OCI-LY3 (cell line): Measurements from ENCODE around the gene RBM26.

ENCODE experiments used
- H2AFZ ChIP-seq: fragments of 200-600, 300-600 bp; shearing (Covaris generic); 2 replicates; pipeline ENCODE4 v1.6.0; 2014; ENCODE audit warnings: antibody characterized with exemption, low read depth, low read length
- H3K27ac ChIP-seq: fragments of 200-600, 300-600 bp; sonication (generic); 2 replicates; pipeline ENCODE4 v1.5.1; 2014; ENCODE audit warnings: mild to moderate bottlenecking, low read length, moderate library complexity, mixed read lengths
- H3K27me3 ChIP-seq: fragments of 200-600, 300-600 bp; sonication (generic); 2 replicates; pipeline ENCODE4 v1.6.1; 2014; ENCODE audit warnings: low read depth, low read length, mixed read lengths
- H3K36me3 ChIP-seq: fragments of 200-600, 300-600 bp; sonication (generic); replicated peaks from 2 replicates; pipeline ENCODE3; 2014; ENCODE audit warnings: low read depth, low read length, mixed read lengths
- H3K4me1 ChIP-seq: fragments of 300-600, 200-600 bp; sonication (generic); 2 replicates; pipeline ENCODE4 v1.6.1; 2014; ENCODE audit warnings: low read length, mixed read lengths
- H3K4me2 ChIP-seq: fragments of 200-600, 300-600 bp; sonication (generic); 2 replicates; pipeline ENCODE4 v1.6.1; 2014; ENCODE audit warnings: low read length, mixed read lengths
- H3K4me3 ChIP-seq: fragments of 300-600, 200-600 bp; sonication (generic); 2 replicates; pipeline ENCODE4 v1.5.1; 2014; ENCODE audit warnings: antibody characterized with exemption, mild to moderate bottlenecking, low read length, moderate library complexity
- H3K79me2 ChIP-seq: fragments of 300-600, 200-600 bp; shearing (Covaris generic); 2 replicates; pipeline ENCODE4 v1.6.1; 2014; ENCODE audit warnings: mild to moderate bottlenecking, low read length, mixed read lengths
- H3K9ac ChIP-seq: fragments of 300-600, 200-600 bp; shearing (Covaris generic); 2 replicates; pipeline ENCODE4 v1.6.0; 2014; ENCODE audit warnings: mild to moderate bottlenecking, low read length, moderate library complexity
- H3K9me3 ChIP-seq: fragments of 200-600, 300-600 bp; shearing (Covaris generic); 2 replicates; pipeline ENCODE4 v1.6.1; 2014; ENCODE audit warnings: low read length, mixed read lengths; ENCODE audit not compliant: insufficient read depth
- H4K20me1 ChIP-seq: fragments of 200-600, 300-600 bp; sonication (generic); 2 replicates; pipeline ENCODE4 v1.6.1; 2016; ENCODE audit warnings: low read length, mixed read lengths; ENCODE audit not compliant: insufficient read depth
- CTCF ChIP-seq: fragments of 200-600, 300-600 bp; sonication (generic); IDR thresholded peaks from 2 replicates; pipeline ENCODE4 v1.5.1; 2014; ENCODE audit warnings: antibody characterized with exemption, low read length, low read depth
- EZH2phosphoT487 ChIP-seq: fragments of 200-600 bp; shearing (Covaris generic); IDR thresholded peaks from 2 replicates; pipeline ENCODE4 v1.6.1; 2018; ENCODE audit warnings: antibody characterized with exemption, mixed run types, low read depth

Gene RBM26

GRCh38 chr13:79307433-79307861, 98.6 kb downstream of the RBM26 start:
- Histone ChIP-seq H3K4me1 (no peaks in the 10 kb centered on the region), H2AFZ (no peak overlapping the region), H3K9ac (no peak overlapping the region), H3K4me3 (no peak overlapping the region), H3K27ac (no peak overlapping the region), H3K79me2 (no peaks in the 10 kb centered on the region), H3K4me2 (no peak overlapping the region), H3K9me3 (no peaks in the 10 kb centered on the region), H3K27me3 (no peaks in the 10 kb centered on the region), H3K36me3 (peaks cover 6% of the 10 kb centered on the region), H4K20me1 (no peaks in the 10 kb centered on the region)
- TF ChIP-seq CTCF, result no peak
- no peak for TF ChIP-seq EZH2phosphoT487

DNA sequence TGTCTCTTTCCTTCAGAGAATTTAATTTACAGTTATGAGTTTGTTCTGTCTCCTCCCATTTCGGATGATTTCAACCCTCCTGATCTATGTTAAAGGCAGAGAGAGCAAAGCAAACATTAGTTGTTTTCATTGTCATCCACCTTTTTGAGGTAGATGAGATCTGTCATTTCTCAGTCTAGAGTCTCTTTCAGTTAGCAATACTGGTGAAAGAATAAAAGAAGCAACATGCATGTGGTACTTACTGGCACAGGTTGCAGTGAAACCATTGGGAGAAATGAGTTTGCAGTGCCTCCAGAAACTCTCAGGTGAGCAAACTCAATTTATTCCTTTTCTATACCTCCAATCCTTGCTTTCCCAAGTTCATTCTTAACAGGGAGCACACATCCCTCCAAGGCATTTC, 99.4 kb downstream of the RBM26 start:
- no peaks in the 10 kb centered on the region for H3K79me2 ChIP-seq
- H3K27me3 ChIP-seq, result no peaks in the 10 kb centered on the region
- H3K27ac ChIP-seq, result no peak overlapping the region
- TF ChIP-seq CTCF (no peak), EZH2phosphoT487 (no peak)
- H3K4me1 ChIP-seq, result no peaks in the 10 kb centered on the region
- H4K20me1 ChIP-seq, result no peaks in the 10 kb centered on the region
- H3K4me3 ChIP-seq, result no peak overlapping the region
- H3K36me3 ChIP-seq, result no peaks in the 10 kb centered on the region
- no peak overlapping the region for H2AFZ ChIP-seq
- no peak overlapping the region for H3K9ac ChIP-seq
- no peaks in the 10 kb centered on the region for H3K9me3 ChIP-seq
- no peak overlapping the region for H3K4me2 ChIP-seq

- Histone ChIP-seq H3K36me3 (no peaks in the 10 kb centered on the region), H4K20me1 (no peaks in the 10 kb centered on the region), H3K4me3 (no peak overlapping the region), H3K4me2 (no peak overlapping the region), H3K27me3 (no peaks in the 10 kb centered on the region), H3K27ac (no peak overlapping the region), H3K9me3 (no peaks in the 10 kb centered on the region), H3K79me2 (no peaks in the 10 kb centered on the region), H2AFZ (no peak overlapping the region), H3K4me1 (peaks cover 3% of the 10 kb centered on the region; the same call in 1 of the 2 replicates), H3K9ac (no peak overlapping the region)
- TF ChIP-seq CTCF, result no peak
- no peak for TF ChIP-seq EZH2phosphoT487
These were observed 108.9 kb downstream of the RBM26 start for GRCh38 chr13:79297128-79297527.

GRCh38 chr13:79295906-79296706, 109.9 kb downstream of the RBM26 start:
- Histone ChIP-seq H3K9me3 (no peaks in the 10 kb centered on the region), H3K79me2 (no peaks in the 10 kb centered on the region), H3K4me2 (no peak overlapping the region), H2AFZ (no peak overlapping the region), H3K9ac (no peak overlapping the region), H4K20me1 (no peaks in the 10 kb centered on the region), H3K36me3 (no peaks in the 10 kb centered on the region), H3K27me3 (no peaks in the 10 kb centered on the region), H3K4me3 (no peak overlapping the region), H3K27ac (no peak overlapping the region), H3K4me1 (peaks cover 3% of the 10 kb centered on the region; the same call in 1 of the 2 replicates)
- TF ChIP-seq EZH2phosphoT487 (no peak), CTCF (no peak)
